Stimulated activated CD8-positive, alpha-beta memory T cell treated with anti-CD3 and anti-CD28 coated beads, Interleukin-2, amount 100 ng/mL, for 1 hour (primary cell): Measurements from ENCODE around the gene C14orf119.

Experiments used
- DNase-seq, 2 donors: peaks; one replicate each; pipeline ENCODE4 v3.0.0-alpha.2; 2020; ENCODE audit warnings: low read depth in 2 of 2

The C14orf119 gene

DNA sequence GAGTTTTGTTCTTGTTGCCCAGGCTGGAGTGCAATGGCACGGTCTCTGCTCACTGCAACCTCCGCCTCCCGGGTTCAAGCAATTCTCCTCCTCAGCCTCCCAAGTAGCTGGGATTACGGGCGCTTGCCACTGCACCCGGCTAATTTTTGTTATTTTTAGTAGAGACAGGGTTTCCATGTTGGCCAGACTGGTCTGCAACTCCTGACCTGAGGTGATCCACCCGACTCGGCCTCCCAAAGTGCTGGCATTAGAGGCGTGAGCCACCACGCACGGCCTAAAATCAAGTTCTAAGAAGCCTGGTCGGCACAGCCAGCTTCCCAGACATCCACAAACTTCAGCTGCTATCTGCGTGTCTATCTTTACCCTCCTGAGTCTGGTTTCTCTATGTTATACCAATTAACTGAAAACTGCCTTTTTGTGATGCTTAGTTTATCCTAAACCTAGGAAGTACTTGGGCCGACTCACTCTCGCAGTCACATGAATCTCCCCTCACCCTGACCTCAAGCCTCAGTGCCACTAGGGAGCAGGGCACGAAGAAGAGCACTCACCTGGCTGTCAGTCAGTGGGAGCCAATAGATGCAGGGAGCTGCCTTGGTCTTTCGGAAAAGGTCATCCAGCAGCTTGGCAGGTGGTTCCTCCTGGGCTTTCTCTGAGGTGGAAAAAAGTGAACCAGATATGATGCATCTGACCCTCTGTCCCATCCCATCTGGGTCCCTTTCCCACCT is 34.6 kb upstream of the C14orf119 start:
- no peak for DNase-seq

DNA sequence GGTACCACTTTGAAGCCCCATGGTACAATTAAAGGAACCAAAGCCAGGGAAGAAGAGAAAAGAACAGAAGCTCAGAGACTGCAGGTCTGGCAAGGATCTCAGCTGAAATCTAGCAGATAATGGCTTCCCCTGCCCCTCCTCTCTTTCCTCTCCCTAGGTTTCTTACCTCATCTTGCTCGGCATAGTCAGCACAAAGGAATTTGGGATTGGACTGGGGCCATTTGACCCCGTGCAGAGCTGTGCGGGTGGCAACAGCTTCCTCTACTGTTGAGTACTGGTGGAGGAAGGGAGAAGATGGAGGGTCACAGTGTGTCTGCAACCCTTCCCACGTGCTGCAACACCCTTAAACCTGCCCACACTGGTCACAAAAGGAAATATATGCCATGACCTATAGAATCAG is 33.3 kb upstream of the C14orf119 start:
- no peak for DNase-seq

DNA sequence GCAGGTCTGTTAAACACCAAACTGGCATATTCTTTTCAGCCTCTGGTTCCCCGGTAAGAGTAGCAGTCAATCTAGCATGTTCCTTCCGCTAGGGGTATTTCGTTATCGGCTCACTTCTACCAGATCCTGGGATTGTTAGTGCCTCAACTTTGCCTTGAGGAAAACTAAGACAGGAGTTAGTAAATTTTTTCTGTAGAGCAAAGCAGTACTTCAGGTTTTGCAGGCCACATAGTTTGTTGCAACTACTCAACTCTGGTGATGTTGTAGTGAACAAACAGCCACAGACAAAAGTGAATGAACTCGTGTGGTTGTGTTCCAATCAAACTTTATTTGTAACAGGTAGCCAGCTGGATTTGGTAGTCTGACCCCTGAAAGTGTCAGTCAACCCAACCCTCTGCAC is 31.7 kb upstream of the C14orf119 start:
- DNase-seq = no peak

DNA sequence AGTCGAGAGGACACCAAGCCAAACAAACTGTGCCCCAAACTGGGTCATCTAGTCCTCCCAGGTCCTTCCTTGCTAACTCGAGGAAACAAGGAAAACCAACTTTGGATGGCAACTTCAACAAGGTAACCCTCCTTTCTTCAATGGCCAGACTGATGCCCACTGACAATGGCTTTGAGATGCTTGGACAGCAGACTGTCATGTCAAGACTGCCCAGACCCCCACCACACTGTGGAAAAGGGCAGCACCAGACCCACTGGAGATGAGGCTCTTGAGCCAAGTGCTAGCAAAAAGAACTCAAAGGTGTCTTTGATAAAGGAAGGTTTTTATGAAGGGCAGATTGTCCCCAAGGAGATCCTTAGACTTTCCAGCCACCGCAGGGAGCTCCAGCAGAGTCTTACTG is 28.9 kb upstream of the C14orf119 start:
- DNase-seq = no peak

DNA sequence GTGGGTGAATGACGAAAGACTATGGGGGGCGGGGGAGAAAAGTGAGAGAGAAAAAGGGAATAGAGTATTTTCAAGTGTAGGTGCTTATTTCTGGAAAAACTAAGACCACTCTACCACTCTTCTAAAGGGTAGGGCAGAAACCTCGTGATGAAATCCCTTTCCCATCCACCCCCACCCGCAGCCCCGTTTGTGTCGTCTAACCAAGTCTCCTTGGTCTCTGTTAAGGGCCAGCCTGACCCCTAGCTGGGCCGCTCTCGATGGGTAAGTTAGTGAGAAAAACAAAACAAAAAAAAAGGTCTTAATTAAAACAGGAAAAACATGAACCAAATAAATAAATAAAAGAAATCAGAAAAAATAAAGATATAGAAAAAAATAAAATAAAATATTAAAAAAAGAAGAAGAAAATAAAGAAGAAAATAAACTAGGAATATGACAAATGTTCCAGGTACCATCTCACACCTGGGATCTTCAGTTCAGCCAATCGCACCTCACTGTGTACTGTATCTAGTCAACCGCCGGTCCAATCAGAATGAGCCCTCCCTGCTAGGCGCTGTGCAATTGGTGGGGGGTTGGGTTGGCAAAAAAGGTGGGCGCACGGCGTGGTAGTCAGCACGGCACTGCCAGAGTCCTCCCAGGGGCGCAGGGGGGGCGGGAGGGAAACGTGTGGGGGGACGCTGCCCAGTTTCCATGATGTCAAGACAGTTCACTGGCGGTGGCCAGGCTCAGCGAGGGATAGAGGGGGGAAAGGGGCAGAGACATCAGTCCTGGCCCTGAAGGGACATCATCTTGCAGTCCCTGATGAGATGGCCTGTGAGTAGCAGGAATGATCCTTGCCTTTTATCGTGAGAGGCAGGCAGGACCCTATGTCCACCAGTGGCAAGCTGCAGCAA is 28.2 kb upstream of the C14orf119 start:
- DNase-seq = no peak

DNA sequence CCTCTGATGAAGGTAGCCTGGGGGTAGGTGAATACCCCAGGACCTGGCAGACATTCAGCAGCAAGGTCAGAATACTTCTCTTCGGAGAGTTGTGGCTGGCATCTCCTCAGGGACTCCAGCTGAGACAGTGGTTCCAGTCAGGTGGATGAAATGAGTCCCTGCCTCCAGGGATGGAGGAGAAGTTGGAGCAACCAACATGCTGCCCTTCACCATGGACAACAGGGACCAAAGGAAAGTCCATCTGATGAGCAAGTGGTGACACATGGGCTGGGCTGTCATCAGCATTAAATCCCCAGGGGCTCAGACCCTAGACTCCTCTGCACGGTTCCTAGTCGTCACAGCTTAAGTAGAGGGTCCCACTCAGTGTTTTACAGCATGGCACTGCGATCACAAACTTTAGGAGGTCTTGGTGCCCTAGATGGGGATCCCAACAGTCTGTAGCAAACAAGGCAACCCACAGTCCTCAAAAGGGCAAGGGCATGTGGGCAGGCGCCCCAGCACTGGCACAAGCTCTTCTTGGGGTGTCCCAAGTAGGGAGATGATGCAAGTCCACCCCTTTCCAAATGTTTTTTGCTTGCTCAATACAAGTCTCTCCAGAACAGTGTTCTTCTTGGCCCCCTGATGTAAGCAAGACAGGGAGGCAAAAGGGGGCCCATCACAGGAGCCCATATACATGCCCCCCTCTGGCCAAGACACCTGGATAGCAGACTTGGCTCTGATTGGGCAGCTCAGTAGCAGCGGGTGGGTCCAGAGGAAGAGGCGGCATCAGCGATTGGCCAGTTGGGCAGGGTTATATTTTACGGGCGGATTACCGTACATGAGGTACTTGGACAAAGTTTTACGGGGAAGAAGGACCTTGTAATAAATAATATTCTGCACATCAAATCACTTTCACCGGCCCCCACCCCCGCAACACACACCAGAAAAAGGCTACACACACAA is 27.2 kb upstream of the C14orf119 start:
- no peak for DNase-seq

DNA sequence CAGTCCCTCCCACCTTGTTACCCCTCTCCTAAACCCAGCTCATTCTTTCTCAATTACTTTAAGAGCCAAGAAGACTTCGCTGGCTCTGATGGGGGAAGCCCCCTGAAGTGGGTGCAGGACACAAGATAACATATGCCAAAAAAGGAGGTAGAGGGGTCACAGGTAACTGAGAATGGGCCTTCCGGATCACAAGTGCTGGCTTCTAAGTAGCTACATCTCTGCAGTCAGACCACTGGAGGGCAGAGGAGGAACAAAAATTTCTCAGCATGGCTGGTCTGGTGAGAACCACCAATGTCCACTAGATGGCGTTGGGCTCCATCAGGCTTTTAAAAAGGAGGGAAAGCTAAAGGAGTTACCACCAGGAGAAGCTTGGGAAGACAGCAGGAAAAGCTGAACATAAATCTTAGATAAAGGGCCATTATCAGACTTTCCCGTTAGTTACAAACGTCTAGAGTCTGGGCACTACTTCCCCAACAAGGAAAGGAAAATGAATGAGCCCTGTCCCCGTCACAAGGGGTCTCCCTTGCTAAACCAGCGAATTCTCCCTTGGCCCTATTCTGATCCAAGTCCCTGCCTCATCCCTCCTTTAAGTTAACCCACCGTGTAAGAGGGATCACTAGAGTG is 26.4 kb upstream of the C14orf119 start:
- DNase-seq = peak; percentile 43 to 46

DNA sequence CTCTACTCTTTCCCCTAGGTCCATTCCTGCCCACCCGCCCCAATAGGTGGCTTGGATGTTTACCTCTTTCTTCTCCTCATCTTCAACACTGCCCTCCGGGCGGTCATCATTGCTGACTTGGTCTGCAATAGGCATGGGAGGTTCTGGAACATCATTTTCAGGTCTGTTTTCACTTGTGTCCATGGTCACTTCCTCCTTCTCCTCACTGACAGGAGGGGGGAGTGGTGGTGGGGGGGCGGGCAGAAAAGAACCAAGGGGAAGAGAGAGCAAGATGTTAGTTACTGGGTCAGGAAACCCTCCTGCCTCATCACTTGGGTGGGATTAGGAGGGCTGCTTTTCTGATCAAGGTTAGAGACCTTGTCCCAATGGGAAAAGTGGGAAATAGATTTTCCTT is 25.9 kb upstream of the C14orf119 start:
- DNase-seq = no peak

DNA sequence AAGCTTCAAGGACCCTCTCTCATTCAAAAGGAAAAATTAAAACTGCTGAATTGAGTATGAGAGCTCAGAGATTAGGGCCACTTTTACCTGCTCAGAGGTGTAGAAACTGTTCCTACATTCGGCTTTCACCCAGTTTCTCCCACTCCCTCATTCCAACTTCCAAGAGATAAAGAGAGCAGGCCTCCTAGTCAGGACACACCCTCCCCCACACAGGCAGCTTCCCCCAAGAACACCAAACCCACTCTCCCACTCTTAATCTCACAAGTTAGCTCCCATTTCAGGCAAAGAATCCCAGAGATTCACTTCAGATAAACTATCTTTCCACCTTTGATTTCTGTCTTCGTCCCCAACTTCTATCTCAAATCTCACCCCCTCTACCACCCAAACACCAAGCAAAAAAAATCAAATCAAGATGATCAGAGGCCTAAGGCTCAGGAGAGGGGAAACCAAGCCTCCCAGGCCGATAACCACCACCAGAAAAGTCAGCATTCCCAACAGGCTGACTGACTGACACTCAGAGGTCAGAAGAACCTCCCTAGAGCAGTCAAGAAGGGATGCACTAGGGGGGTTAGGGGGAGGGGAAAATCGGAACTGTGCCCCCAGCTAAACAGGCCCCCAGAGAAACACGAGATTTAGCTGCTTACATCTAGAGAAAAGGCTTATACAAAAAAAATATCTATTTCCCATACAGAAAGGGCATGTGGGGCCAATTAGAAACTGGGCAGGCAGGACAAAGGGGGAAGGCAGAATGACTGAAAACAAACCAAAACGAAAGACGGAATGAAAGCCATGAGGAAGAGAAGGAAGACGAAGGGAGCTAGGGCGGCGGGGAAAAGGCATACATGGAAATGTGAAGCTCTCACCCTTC is 24.8 kb upstream of the C14orf119 start:
- no peak for DNase-seq

DNA sequence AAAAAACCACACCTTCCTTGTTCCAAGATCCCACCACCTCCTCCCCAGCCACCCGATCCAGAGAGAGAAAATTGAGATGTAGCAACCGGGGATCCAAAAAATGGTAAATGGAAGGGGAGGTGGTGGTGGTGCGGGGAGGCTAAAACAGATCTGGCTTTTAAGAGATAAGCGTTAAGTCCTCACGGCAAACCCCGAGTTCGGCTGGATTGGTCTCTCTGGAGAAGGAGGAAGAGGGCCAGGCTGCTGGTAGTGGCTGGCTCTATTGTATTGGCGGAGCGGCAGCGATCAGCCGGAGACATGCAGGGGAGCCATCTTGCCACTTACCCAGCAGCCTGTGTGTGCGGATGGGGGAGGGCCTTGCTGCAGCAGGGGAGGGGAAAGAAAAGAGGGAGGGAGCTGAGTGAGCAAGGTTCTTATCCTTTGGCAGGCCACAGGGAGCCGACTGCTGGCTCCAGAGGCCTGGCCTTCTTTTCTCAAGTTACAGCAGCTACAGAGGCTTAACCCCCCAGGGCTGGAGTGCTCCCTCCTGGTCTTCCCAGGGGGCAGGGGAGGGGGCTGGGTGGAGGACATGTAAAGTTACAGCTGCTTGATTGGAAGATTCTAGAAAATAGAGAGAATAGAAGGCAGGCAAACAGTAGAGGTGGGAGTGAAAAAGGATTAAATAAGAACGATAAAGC is 23.9 kb upstream of the C14orf119 start:
- DNase-seq = peak in 1 of 2 donors; percentile 58

DNA sequence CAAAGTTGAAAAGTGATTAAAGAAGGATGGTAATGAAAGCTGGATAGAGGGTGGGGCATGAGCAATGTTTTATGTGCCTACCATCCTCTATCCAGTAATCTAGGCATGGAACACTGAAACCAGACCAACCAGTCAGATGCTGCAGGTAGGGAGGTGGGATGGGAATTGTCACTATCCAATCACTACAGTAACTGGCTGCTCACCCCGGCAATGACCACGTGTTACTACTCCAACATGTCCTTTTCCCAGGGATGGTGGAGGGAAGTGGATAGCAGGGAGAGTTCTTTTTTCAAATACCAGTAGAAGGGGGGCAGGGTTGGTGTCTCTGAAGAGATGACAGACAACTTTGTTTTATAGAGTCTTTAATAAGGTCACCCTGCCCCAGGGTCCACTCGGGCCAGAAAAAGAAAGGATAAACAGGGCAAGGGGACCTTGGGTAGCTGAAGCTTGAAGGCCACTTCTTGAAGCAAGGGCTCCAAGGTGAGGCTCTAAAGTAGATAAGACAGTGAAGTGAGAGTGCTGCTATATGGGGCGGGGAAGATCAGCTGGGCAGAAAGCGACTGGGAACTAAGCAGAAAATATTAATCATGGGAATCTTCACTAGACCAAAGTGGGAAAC is 23.3 kb upstream of the C14orf119 start:
- no peak for DNase-seq

DNA sequence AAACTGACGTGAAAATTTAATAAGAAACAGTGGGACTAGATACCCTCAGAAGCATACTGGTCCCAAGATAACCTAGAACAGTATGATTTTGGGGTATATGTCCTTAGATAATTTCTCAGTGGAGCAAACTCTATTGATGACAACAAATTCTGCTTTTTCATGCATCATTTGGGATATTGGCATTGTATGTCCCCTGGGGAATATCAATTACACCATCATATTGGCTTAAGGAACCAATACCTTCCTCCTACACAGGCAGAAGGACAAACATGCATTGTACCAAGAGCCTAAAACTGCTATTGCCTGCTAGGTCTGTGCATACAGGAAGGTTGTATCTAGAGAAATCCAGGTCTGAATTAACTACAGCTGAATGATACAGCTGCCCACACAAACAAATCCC is 20.4 kb upstream of the C14orf119 start:
- no peak for DNase-seq

DNA sequence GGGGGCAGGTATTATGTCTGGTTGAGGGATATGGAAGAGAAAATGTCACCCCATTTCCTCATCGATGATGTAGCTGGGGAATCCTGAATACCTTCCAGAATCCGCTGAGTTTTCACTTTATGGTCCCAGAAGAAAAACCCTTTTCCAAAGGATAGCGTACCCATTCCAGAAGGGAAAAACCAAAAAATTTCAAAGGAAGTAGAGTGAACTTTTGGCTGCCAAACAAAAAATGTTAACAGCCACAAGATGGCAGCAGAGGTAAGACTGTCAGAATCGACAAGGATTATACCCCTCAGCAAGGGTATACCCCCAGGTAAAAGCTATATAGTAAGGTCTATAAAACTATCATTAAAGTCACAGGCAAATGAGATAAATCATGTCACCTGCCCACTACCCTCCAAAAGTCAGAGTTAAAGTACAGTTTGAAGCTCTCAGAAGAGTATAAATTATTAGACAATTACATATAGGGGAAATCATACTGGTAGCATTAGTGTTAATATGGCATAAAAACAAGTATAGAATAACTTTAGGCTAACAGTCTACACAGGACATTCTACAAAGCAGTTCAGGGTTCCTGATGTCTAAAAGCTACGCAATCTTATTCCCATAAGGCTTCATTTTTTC is 18.4 kb upstream of the C14orf119 start:
- DNase-seq = no peak

DNA sequence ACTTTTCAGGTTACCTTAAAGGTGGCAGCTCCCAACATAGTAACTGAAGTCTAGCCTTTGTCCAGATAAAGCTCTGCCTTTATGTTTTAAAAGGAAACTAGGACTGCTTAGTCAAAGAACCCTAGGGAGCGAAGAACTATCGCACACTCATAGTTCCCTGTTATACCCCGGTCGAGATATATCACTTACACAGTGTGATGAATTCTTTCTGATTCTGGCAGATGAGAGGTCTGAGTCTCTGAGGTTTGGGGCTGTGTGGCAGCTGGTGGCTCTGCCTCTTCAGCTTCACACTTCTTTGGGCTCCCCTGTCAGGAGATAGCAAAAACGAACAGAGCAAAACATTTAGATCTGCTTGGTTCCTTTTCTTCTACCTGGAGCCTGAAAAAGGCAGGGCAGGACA is 17.3 kb upstream of the C14orf119 start:
- DNase-seq = no peak

DNA sequence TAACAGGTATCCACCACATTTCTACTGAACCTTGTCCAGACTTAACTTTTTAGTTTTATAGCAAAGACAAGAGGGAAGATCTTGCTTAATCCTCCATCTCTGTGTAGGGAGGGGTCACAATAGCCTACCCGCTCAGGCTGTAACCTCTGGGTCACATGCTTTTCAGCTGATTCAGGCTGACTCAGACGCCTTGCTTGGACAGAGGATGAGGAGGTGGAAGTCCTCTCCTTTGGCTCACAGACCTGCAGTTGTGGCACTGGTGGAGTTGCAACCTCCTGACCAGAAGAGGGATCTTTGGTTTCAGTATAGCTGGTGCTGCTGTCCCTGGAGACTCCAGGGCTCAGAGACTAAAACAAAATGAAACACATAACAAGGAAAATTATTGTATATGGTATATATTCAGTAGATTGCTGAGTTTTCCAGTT is 16.6 kb upstream of the C14orf119 start:
- no peak for DNase-seq

DNA sequence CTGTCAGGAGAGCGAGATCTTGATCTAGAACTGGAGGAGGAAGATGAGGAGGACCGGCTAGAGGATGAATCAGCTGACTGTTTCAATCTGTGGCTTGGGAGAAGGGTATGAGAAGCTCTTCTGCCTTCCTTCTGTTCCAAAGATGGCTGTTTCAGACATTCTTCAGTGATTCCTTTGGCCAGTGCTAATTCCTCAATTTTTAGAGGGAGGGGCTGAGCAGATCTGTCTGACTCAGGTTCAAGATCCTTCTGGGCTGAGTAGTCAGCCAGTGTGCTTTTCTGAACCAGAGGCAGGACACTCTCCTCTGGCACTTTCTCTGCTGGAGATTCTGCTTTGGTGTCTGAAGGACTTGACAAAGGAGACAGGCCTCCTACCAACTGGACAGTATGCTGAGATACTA is 15.6 kb upstream of the C14orf119 start:
- DNase-seq = no peak

DNA sequence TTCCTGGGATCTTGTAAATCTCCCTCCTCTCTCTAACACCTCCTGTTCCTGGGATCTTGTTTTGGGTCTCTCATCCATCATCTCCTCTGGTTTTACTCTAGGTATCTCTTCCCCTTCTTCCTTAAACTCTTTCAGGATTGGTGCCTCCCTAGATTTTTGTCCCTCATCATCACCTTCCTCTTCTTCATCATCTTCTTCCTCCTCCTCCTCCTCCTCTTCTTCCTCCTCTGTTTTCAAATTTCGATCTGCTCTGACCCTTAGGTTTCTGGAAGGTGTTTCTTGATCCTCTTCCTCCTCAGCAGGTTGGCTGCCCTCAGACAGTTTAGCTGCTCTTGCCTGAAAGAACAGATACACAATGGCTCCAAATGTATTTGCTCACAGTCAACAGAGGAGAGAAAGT is 14.8 kb upstream of the C14orf119 start:
- no peak for DNase-seq

DNA sequence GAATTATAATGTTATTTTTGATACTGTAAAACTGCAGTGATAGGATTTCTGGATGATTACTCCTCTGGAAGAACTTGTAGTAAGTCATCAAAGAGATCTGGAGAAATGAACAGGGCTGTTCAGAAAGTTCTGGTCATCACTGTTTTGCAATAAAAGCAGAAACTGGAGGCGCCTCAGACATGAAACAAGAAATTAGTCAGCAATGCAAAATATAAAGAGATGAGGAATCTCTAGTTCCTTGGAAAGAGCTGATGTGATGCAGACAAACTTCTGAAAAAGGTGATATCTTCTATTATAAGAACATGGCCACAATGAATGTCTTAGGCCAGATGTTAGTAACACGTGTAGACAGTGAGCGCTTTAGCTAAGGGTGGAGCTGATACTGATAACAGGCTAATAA is 9.8 kb upstream of the C14orf119 start:
- DNase-seq = no peak

DNA sequence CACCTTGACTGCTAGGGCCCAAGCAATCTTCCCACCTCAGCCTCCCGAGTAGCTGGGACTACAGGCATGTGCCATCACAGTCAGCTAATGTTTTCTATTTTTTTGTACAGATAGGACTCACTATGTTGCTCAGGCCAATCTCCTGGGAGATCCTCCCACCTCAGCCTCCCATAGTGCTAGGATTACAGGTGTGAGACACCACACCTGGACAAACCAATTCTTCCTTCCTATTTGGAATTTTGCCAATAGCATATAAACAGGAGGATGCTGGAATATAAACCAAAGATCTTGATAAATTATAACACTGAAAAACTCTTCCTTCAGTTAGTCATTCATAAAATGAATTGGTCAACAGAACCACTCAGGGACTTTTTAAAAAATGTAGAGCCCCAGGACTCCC is 8.7 kb upstream of the C14orf119 start:
- DNase-seq = no peak
